ENCODE data around the gene BCAS4.

BCAS4 gene

GRCh38 chr20:50837532-50838321, 42.9 kb downstream of the BCAS4 start:
- TF ChIP-seq CTCF (IDR thresholded peaks at IDR 0.05) = no peak
- no peak for DNase-seq
- Mint-ChIP-seq H3K27me3 (ENCODE audit: low read depth, poor library complexity) (no peaks in the 10 kb centered on the region), H3K27ac (peak overlapping the region; percentile 94), H3K9me3 (no peaks in the 10 kb centered on the region), H3K4me1 (peaks cover 24% of the 10 kb centered on the region), H3K36me3 (ENCODE audit: low read depth) (peaks cover 6% of the 10 kb centered on the region), H3K4me3 (no peak overlapping the region)

GRCh38 chr20:50838322-50838625, 43.4 kb downstream of the BCAS4 start:
- no peak for DNase-seq
- no peak for TF ChIP-seq CTCF (IDR thresholded peaks at IDR 0.05)
- peaks cover 24% of the 10 kb centered on the region for H3K4me1 Mint-ChIP-seq
- H3K36me3 Mint-ChIP-seq (ENCODE audit: low read depth) = peaks cover 4% of the 10 kb centered on the region
- H3K4me3 Mint-ChIP-seq = no peak overlapping the region
- H3K9me3 Mint-ChIP-seq = no peaks in the 10 kb centered on the region
- peak overlapping the region; percentile 94 for H3K27ac Mint-ChIP-seq
- no peaks in the 10 kb centered on the region for H3K27me3 Mint-ChIP-seq (ENCODE audit: low read depth, poor library complexity)

- Mint-ChIP-seq H3K36me3 (ENCODE audit: low read depth) (peaks cover 4% of the 10 kb centered on the region), H3K4me3 (no peak overlapping the region), H3K4me1 (peaks cover 24% of the 10 kb centered on the region), H3K27ac (no peak overlapping the region), H3K27me3 (ENCODE audit: low read depth, poor library complexity) (no peaks in the 10 kb centered on the region), H3K9me3 (no peaks in the 10 kb centered on the region)
- no peak for TF ChIP-seq CTCF (IDR thresholded peaks at IDR 0.05)
- DNase-seq = no peak
Observed at GRCh38 chr20:50838707-50839385, 44.0 kb downstream of the BCAS4 start.

GRCh38 chr20:50842821-50843220, 48.0 kb downstream of the BCAS4 start:
- TF ChIP-seq CTCF (IDR thresholded peaks at IDR 0.05) = no peak
- H3K4me1 Mint-ChIP-seq = peaks cover 20% of the 10 kb centered on the region
- H3K27me3 Mint-ChIP-seq (ENCODE audit: low read depth, poor library complexity) = no peaks in the 10 kb centered on the region
- H3K9me3 Mint-ChIP-seq = no peaks in the 10 kb centered on the region
- H3K36me3 Mint-ChIP-seq (ENCODE audit: low read depth) = no peaks in the 10 kb centered on the region
- no peak overlapping the region for H3K27ac Mint-ChIP-seq
- no peak for DNase-seq
- H3K4me3 Mint-ChIP-seq = no peak overlapping the region

GRCh38 chr20:50843331-50844276, 48.7 kb downstream of the BCAS4 start:
- no peak for DNase-seq
- Mint-ChIP-seq H3K4me3 (no peak overlapping the region), H3K9me3 (no peaks in the 10 kb centered on the region), H3K4me1 (peaks cover 22% of the 10 kb centered on the region), H3K27me3 (ENCODE audit: low read depth, poor library complexity) (no peaks in the 10 kb centered on the region), H3K36me3 (ENCODE audit: low read depth) (no peaks in the 10 kb centered on the region), H3K27ac (no peak overlapping the region)
- no peak for TF ChIP-seq CTCF (IDR thresholded peaks at IDR 0.05)

Measured in nephron progenitor cell (in vitro differentiated cells).